Measurements from ENCODE around the gene AP2A1.
"Not testable (repeated sequence)": the region's sequence is repeated elsewhere in the genome, so short reads cannot be mapped to it uniquely, and the experiment has no call there.

Gene AP2A1

GRCh38 chr19:49766930-49767299, at the start of gene AP2A1:
TSS of gene AP2A1 (plus strand) at chr19:49767001. CDS start at chr19:49767134, 133 bp downstream.
- DNase-seq: no peak

GRCh38 chr19:49718511-49718910, 48.3 kb upstream of the AP2A1 start:
- peak; percentile 3 for DNase-seq

GRCh38 chr19:49718991-49719390, 47.8 kb upstream of the AP2A1 start:
- DNase-seq: peak; percentile 3

- DNase-seq: not testable (repeated sequence)
Measured at GRCh38 chr19:49719420-49719819, 47.4 kb upstream of the AP2A1 start.

GRCh38 chr19:49727217-49728030, 39.4 kb upstream of the AP2A1 start:
- DNase-seq: no peak

- DNase-seq: no peak
Measured at GRCh38 chr19:49730166-49730565, 36.6 kb upstream of the AP2A1 start.

GRCh38 chr19:49738268-49738667, 28.5 kb upstream of the AP2A1 start:
- DNase-seq: peak; percentile 45

GRCh38 chr19:49739098-49739497, 27.7 kb upstream of the AP2A1 start:
- no peak for DNase-seq

GRCh38 chr19:49739933-49740332, 26.9 kb upstream of the AP2A1 start:
- DNase-seq: no peak

- DNase-seq: no peak
Measured at GRCh38 chr19:49741210-49741844, 25.5 kb upstream of the AP2A1 start.

GRCh38 chr19:49744946-49745381, 21.8 kb upstream of the AP2A1 start:
- no peak for DNase-seq

- DNase-seq: peak; percentile 67
Measured at GRCh38 chr19:49746206-49746958, 20.4 kb upstream of the AP2A1 start.

- peak; percentile 11 for DNase-seq
Measured at GRCh38 chr19:49749055-49749716, 17.6 kb upstream of the AP2A1 start.

- no peak for DNase-seq
Measured at GRCh38 chr19:49749771-49750170, 17.0 kb upstream of the AP2A1 start.

GRCh38 chr19:49752701-49753100, 14.1 kb upstream of the AP2A1 start:
- no peak for DNase-seq

GRCh38 chr19:49755956-49756355, 10.8 kb upstream of the AP2A1 start:
- no peak for DNase-seq

GRCh38 chr19:49758292-49758691, 8.5 kb upstream of the AP2A1 start:
- no peak for DNase-seq

GRCh38 chr19:49761249-49761624, 5.6 kb upstream of the AP2A1 start:
- DNase-seq: no peak

GRCh38 chr19:49761625-49762311, 5.0 kb upstream of the AP2A1 start:
- peak; percentile 24 for DNase-seq

- DNase-seq: peak; percentile 12
Measured at GRCh38 chr19:49763230-49763629, 3.6 kb upstream of the AP2A1 start, which contains the start of gene TSKS. TSS of gene TSKS (minus strand) at chr19:49763306. CDS start at chr19:49763247, 59 bp downstream.

GRCh38 chr19:49764341-49764740, 2.5 kb upstream of the AP2A1 start:
- DNase-seq: no peak

Data from inflammatory macrophage treated with lipopolysaccharide for 4 hours (primary cell).